HEK293 (cell line): ENCODE data around the gene TALDO1.

Experiments used
- CTCF ChIA-PET: fragments of 350-600 bp; formaldehyde crosslinking; extraction: SDS; loops from one replicate; lab custom pipeline; 2021; ENCODE audit warnings: antibody characterized with exemption; lab: Yijun Ruan, JAX
- POLR2A ChIA-PET: fragments of 300-600 bp; formaldehyde crosslinking; extraction: SDS; loops from one replicate; lab custom pipeline; 2020; ENCODE audit warnings: antibody characterized with exemption, inconsistent platforms; lab: Yijun Ruan, JAX
- H3K27ac ChIP-seq: fragments of 200-500 bp; sonication (Bioruptor generic); 2 replicates; pipeline ENCODE4 v1.5.1; 2014; ENCODE audit warnings: low read depth, low read length, control low read depth, inconsistent platforms; ENCODE audit errors: extremely low read depth
- H3K36me3 ChIP-seq, 2 experiments: fragments of 200-500 bp in 1 of 2; sonication (Bioruptor generic) in 1 of 2; 1 replicate in 1 of 2; 2 replicates in 1 of 2; pipeline ENCODE4 v1.5.1; 2014 to 2017; ENCODE audit warnings: inconsistent platforms in 2 of 2, low read length in 2 of 2; ENCODE audit not compliant: control insufficient read depth in 2 of 2, insufficient read depth in 1 of 2
- H3K4me1 ChIP-seq: fragments of 200-500 bp; sonication (Bioruptor generic); 2 replicates; pipeline ENCODE4 v1.5.1; 2014; ENCODE audit warnings: mild to moderate bottlenecking, low read length, inconsistent platforms; ENCODE audit not compliant: control insufficient read depth, insufficient read depth
- H3K4me3 ChIP-seq: 2 replicates; pipeline ENCODE4 v1.5.1; 2011; ENCODE audit warnings: low read depth, mild to moderate bottlenecking, control low read depth, low read length, moderate library complexity
- H3K9me3 ChIP-seq: fragments of 200-500 bp; sonication (Bioruptor generic); 2 replicates; pipeline ENCODE4 v1.5.1; 2014; ENCODE audit warnings: low read depth, low read length, inconsistent platforms; ENCODE audit not compliant: control insufficient read depth, insufficient read depth
- MEIS1 ChIP-seq: sonication (generic); formaldehyde crosslinking; IDR thresholded peaks from 2 replicates; pipeline ENCODE4 v1.8.1; 2022; ENCODE audit warnings: missing genetic modification reagents, mild to moderate bottlenecking, borderline replicate concordance
- SP3 ChIP-seq: fragments of 450-650 bp; formaldehyde crosslinking; IDR thresholded peaks from 2 replicates; pipeline ENCODE4 v1.5.1; 2016; ENCODE audit warnings: missing biosample characterization, missing genetic modification characterization
- YY1 ChIP-seq: fragments of 450-650 bp; formaldehyde crosslinking; IDR thresholded peaks from 2 replicates; pipeline ENCODE4 v1.5.1; 2018; ENCODE audit warnings: missing biosample characterization, missing genetic modification characterization
- ZIC2 ChIP-seq: fragments of 450-650 bp; formaldehyde crosslinking; IDR thresholded peaks from 2 replicates; pipeline ENCODE4 v1.5.1; 2016; ENCODE audit warnings: missing biosample characterization, missing genetic modification characterization
- ZNF112 ChIP-seq: fragments of 450-650 bp; formaldehyde crosslinking; IDR thresholded peaks from 2 replicates; pipeline ENCODE4 v1.5.0; 2017; ENCODE audit warnings: missing biosample characterization, missing genetic modification characterization
- ZNF114 ChIP-seq: fragments of 450-650 bp; formaldehyde crosslinking; IDR thresholded peaks from 2 replicates; pipeline ENCODE4 v1.5.0; 2017; ENCODE audit warnings: missing biosample characterization, missing genetic modification characterization
- ZNF19 ChIP-seq: fragments of 450-650 bp; formaldehyde crosslinking; IDR thresholded peaks from 2 replicates; pipeline ENCODE4; 2016; ENCODE audit warnings: missing biosample characterization, missing genetic modification characterization, low read depth
- ZNF248 ChIP-seq: fragments of 450-650 bp; formaldehyde crosslinking; IDR thresholded peaks from 2 replicates; pipeline ENCODE4 v1.5.1; 2017; ENCODE audit warnings: missing biosample characterization, missing genetic modification characterization
- ZNF274 ChIP-seq, 2 experiments: fragments of 200-500 bp in 1 of 2; fragments of 450-650 bp in 1 of 2; sonication (Bioruptor generic) in 1 of 2; formaldehyde crosslinking in 1 of 2; IDR thresholded peaks; 2 replicates each; pipeline versions ENCODE4 v1.5.1 to v1.6.1; 2014 to 2016; ENCODE audit warnings: borderline replicate concordance in 1 of 2, inconsistent platforms in 1 of 2, low read length in 1 of 2, missing biosample characterization in 1 of 2, missing genetic modification characterization in 1 of 2
- ZNF37A ChIP-seq: fragments of 450-650 bp; IDR thresholded peaks from 2 replicates; pipeline ENCODE4 v1.5.1; 2018; ENCODE audit warnings: missing biosample characterization, missing genetic modification characterization
- ZNF544 ChIP-seq: fragments of 450-650 bp; formaldehyde crosslinking; IDR thresholded peaks from 2 replicates; pipeline ENCODE4 v1.5.0; 2017; ENCODE audit warnings: missing biosample characterization, missing genetic modification characterization
- ZNF555 ChIP-seq: fragments of 450-650 bp; formaldehyde crosslinking; conservative IDR thresholded peaks from 2 replicates; pipeline ENCODE4 v1.5.1; 2017; ENCODE audit warnings: missing biosample characterization, mild to moderate bottlenecking, missing genetic modification characterization, inconsistent platforms
- ZNF610 ChIP-seq: fragments of 450-650 bp; formaldehyde crosslinking; IDR thresholded peaks from 2 replicates; pipeline ENCODE4 v1.5.1; 2016; ENCODE audit warnings: missing biosample characterization, missing genetic modification characterization, borderline replicate concordance
- ZNF621 ChIP-seq: fragments of 450-650 bp; formaldehyde crosslinking; IDR thresholded peaks from 2 replicates; pipeline ENCODE4 v1.5.1; 2017; ENCODE audit warnings: missing biosample characterization, missing genetic modification characterization
- ZNF626 ChIP-seq: fragments of 450-650 bp; sonication (Bioruptor Pico); formaldehyde crosslinking; IDR thresholded peaks from 2 replicates; pipeline ENCODE4 v1.5.1; 2018; ENCODE audit warnings: missing biosample characterization, missing genetic modification characterization, inconsistent platforms
- ZNF677 ChIP-seq: fragments of 450-650 bp; IDR thresholded peaks from 2 replicates; pipeline ENCODE4 v1.5.0; 2018; ENCODE audit warnings: missing biosample characterization, mild to moderate bottlenecking, missing genetic modification characterization, moderate library complexity
- ZNF777 ChIP-seq: fragments of 450-650 bp; formaldehyde crosslinking; IDR thresholded peaks from 2 replicates; pipeline ENCODE4 v1.5.1; 2017; ENCODE audit warnings: missing biosample characterization, missing genetic modification characterization, borderline replicate concordance
- TF ChIP-seq, protein P1 (sequence below): fragments of 450-650 bp; formaldehyde crosslinking; IDR thresholded peaks from 2 replicates; pipeline ENCODE4 v1.5.1; 2016; ENCODE audit warnings: missing biosample characterization, missing genetic modification characterization
- TF ChIP-seq, protein P2 (sequence below): fragments of 450-650 bp; formaldehyde crosslinking; IDR thresholded peaks from 2 replicates; pipeline ENCODE4 v1.5.1; 2017; ENCODE audit warnings: missing biosample characterization, missing genetic modification characterization
- TF ChIP-seq, protein P3 (sequence below): fragments of 450-650 bp; formaldehyde crosslinking; IDR thresholded peaks from 2 replicates; pipeline ENCODE4; 2016; ENCODE audit warnings: missing biosample characterization, missing genetic modification characterization
- TF ChIP-seq, protein P4 (sequence below): fragments of 450-650 bp; formaldehyde crosslinking; IDR thresholded peaks from 2 replicates; pipeline ENCODE4 v1.5.1; 2016; ENCODE audit warnings: missing biosample characterization, missing genetic modification characterization
- TF ChIP-seq, protein P5 (sequence below): fragments of 450-650 bp; formaldehyde crosslinking; IDR thresholded peaks from 2 replicates; pipeline ENCODE4 v1.5.1; 2016; ENCODE audit warnings: missing biosample characterization, missing genetic modification characterization
- TF ChIP-seq, protein P6 (sequence below): fragments of 450-650 bp; formaldehyde crosslinking; IDR thresholded peaks from 2 replicates; pipeline ENCODE4 v1.5.1; 2016; ENCODE audit warnings: missing biosample characterization, missing genetic modification characterization

The TALDO1 gene

DNA sequence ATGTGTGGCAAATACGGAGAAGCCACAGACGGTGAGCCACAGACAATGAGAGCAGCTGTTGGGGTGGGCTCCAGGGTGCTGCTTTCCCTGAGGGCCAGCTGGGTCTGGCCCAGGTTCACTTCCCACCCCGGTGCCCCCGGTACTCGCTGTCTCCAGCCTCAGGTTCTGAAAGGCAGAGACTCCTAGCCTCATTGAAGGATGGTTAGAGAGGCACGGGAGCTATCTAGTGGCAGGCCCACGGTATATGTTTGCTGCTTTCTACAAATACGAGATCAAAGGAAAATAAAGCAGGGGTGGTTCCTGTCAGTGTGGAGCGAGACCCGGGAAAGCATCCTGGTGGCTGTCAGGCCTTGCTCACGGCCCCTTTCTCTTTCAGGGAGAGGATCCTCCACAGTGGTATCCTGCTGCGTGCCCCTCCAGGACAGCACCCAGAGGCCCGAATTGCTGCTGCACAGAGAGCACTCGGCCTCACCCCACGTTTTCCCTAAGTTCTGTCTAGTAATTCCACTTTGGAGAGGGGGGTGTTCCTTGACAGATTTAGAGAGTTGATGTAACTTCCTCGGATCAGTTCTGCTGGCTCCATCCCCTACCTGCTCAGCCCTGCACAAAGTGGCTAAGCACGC is 48.7 kb upstream of the TALDO1 start:
- Histone ChIP-seq H3K4me3 (no peak overlapping the region), H3K4me1 (no peaks in the 10 kb centered on the region), H3K27ac (no peak overlapping the region), H3K9me3 (no peaks in the 10 kb centered on the region), H3K36me3 (peaks cover 0 to 40% of the 10 kb centered on the region in 2 experiments; a peak in 1 of 3 replicates)
- ChIA-PET POLR2A (no interaction called here), CTCF (interaction anchor here (1.2 kb wide), 1 partner anchor 23 kb away, joined by 4 read pairs; no protein-coding TSS in a partner anchor)
- TF ChIP-seq, protein P1, sequence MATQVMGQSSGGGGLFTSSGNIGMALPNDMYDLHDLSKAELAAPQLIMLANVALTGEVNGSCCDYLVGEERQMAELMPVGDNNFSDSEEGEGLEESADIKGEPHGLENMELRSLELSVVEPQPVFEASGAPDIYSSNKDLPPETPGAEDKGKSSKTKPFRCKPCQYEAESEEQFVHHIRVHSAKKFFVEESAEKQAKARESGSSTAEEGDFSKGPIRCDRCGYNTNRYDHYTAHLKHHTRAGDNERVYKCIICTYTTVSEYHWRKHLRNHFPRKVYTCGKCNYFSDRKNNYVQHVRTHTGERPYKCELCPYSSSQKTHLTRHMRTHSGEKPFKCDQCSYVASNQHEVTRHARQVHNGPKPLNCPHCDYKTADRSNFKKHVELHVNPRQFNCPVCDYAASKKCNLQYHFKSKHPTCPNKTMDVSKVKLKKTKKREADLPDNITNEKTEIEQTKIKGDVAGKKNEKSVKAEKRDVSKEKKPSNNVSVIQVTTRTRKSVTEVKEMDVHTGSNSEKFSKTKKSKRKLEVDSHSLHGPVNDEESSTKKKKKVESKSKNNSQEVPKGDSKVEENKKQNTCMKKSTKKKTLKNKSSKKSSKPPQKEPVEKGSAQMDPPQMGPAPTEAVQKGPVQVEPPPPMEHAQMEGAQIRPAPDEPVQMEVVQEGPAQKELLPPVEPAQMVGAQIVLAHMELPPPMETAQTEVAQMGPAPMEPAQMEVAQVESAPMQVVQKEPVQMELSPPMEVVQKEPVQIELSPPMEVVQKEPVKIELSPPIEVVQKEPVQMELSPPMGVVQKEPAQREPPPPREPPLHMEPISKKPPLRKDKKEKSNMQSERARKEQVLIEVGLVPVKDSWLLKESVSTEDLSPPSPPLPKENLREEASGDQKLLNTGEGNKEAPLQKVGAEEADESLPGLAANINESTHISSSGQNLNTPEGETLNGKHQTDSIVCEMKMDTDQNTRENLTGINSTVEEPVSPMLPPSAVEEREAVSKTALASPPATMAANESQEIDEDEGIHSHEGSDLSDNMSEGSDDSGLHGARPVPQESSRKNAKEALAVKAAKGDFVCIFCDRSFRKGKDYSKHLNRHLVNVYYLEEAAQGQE (tag by site-specific recombination), result no peak
- TF ChIP-seq MEIS1 (no peak), ZNF621 (tag by site-specific recombination) (no peak), ZNF37A (tag by site-specific recombination) (no peak), ZNF274 (IDR thresholded peaks at IDR 0.05; ENCODE audit: low read length) (no peak), ZNF274 (tag by site-specific recombination; IDR thresholded peaks at IDR 0.05; ENCODE audit: borderline replicate concordance) (no peak), ZNF544 (tag by site-specific recombination) (no peak), ZNF677 (no peak), ZNF555 (tag by site-specific recombination) (no peak), YY1 (tag by site-specific recombination) (no peak), ZNF114 (tag by site-specific recombination) (no peak), ZNF777 (tag by site-specific recombination) (no peak)
- TF ChIP-seq, protein P2, sequence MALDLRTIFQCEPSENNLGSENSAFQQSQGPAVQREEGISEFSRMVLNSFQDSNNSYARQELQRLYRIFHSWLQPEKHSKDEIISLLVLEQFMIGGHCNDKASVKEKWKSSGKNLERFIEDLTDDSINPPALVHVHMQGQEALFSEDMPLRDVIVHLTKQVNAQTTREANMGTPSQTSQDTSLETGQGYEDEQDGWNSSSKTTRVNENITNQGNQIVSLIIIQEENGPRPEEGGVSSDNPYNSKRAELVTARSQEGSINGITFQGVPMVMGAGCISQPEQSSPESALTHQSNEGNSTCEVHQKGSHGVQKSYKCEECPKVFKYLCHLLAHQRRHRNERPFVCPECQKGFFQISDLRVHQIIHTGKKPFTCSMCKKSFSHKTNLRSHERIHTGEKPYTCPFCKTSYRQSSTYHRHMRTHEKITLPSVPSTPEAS, result no peak

DNA sequence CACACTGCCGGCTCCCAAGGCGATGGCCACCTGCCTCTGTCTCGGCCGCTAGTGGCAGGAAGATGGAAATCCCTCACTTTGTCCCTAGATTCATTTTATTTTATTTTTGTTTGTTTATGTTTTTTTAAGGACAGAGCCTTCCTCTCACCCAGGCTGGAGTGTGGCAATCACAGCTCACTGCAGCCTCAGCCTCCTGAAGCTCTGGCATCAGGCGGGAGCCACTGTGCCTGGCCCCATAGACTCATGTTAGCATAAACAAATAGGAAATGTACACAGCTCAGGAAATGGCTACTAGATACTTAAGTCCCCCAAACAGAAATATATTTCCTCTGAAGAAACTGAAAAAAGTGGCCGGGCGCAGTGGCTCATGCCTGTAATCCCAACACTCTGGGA is 48.2 kb upstream of the TALDO1 start:
- ChIA-PET POLR2A (no interaction called here), CTCF (interaction anchor here (1.2 kb wide), 1 partner anchor 23 kb away, joined by 4 read pairs; no protein-coding TSS in a partner anchor)
- Histone ChIP-seq H3K27ac (no peak overlapping the region), H3K4me1 (no peaks in the 10 kb centered on the region), H3K4me3 (no peak overlapping the region), H3K36me3 (peaks cover 0 to 43% of the 10 kb centered on the region in 2 experiments; a peak in 1 of 3 replicates), H3K9me3 (no peaks in the 10 kb centered on the region)
- TF ChIP-seq, protein P3, sequence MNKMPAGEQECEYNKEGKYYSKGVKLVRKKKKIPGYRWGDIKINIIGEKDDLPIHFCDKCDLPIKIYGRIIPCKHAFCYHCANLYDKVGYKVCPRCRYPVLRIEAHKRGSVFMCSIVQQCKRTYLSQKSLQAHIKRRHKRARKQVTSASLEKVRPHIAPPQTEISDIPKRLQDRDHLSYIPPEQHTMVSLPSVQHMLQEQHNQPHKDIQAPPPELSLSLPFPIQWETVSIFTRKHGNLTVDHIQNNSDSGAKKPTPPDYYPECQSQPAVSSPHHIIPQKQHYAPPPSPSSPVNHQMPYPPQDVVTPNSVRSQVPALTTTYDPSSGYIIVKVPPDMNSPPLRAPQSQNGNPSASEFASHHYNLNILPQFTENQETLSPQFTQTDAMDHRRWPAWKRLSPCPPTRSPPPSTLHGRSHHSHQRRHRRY, result no peak
- TF ChIP-seq ZNF626 (tag by site-specific recombination) (no peak), ZNF19 (tag by site-specific recombination) (no peak), ZNF248 (tag by site-specific recombination) (no peak), SP3 (tag by site-specific recombination) (no peak), ZIC2 (tag by site-specific recombination) (no peak), ZNF112 (tag by site-specific recombination) (no peak), ZNF610 (tag by site-specific recombination) (no peak)
- TF ChIP-seq, protein P4, sequence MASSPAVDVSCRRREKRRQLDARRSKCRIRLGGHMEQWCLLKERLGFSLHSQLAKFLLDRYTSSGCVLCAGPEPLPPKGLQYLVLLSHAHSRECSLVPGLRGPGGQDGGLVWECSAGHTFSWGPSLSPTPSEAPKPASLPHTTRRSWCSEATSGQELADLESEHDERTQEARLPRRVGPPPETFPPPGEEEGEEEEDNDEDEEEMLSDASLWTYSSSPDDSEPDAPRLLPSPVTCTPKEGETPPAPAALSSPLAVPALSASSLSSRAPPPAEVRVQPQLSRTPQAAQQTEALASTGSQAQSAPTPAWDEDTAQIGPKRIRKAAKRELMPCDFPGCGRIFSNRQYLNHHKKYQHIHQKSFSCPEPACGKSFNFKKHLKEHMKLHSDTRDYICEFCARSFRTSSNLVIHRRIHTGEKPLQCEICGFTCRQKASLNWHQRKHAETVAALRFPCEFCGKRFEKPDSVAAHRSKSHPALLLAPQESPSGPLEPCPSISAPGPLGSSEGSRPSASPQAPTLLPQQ (tag by site-specific recombination), result no peak
- TF ChIP-seq, protein P5, sequence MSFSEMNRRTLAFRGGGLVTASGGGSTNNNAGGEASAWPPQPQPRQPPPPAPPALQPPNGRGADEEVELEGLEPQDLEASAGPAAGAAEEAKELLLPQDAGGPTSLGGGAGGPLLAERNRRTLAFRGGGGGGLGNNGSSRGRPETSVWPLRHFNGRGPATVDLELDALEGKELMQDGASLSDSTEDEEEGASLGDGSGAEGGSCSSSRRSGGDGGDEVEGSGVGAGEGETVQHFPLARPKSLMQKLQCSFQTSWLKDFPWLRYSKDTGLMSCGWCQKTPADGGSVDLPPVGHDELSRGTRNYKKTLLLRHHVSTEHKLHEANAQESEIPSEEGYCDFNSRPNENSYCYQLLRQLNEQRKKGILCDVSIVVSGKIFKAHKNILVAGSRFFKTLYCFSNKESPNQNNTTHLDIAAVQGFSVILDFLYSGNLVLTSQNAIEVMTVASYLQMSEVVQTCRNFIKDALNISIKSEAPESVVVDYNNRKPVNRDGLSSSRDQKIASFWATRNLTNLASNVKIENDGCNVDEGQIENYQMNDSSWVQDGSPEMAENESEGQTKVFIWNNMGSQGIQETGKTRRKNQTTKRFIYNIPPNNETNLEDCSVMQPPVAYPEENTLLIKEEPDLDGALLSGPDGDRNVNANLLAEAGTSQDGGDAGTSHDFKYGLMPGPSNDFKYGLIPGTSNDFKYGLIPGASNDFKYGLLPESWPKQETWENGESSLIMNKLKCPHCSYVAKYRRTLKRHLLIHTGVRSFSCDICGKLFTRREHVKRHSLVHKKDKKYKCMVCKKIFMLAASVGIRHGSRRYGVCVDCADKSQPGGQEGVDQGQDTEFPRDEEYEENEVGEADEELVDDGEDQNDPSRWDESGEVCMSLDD (tag by site-specific recombination), result no peak
- TF ChIP-seq, protein P6, sequence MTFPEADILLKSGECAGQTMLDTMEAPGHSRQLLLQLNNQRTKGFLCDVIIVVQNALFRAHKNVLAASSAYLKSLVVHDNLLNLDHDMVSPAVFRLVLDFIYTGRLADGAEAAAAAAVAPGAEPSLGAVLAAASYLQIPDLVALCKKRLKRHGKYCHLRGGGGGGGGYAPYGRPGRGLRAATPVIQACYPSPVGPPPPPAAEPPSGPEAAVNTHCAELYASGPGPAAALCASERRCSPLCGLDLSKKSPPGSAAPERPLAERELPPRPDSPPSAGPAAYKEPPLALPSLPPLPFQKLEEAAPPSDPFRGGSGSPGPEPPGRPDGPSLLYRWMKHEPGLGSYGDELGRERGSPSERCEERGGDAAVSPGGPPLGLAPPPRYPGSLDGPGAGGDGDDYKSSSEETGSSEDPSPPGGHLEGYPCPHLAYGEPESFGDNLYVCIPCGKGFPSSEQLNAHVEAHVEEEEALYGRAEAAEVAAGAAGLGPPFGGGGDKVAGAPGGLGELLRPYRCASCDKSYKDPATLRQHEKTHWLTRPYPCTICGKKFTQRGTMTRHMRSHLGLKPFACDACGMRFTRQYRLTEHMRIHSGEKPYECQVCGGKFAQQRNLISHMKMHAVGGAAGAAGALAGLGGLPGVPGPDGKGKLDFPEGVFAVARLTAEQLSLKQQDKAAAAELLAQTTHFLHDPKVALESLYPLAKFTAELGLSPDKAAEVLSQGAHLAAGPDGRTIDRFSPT (tag by site-specific recombination), result no peak
